Activated CD4-positive, alpha-beta memory T cell treated with anti-CD3 and anti-CD28 coated beads for 36 hours (primary cell): ENCODE measurements around the gene TMEM239. TPM values are rescaled to one million over a fixed set of nuclear protein-coding genes. Genes with fewer than 3 reads are reported as not detected.
A peak's percentile ranks its signal among the peaks of the same experiment; 100 is the strongest.

Source experiments
- CTCF ChIA-PET: fragments of 350-600 bp; sonication (Branson Sonifier 250); formaldehyde crosslinking; loops from one replicate; lab custom pipeline; 2021; ENCODE audit warnings: antibody characterized with exemption, inconsistent platforms; lab: Charles Lee
- POLR2A ChIA-PET: fragments of 350-600 bp; sonication (Branson Sonifier 250); formaldehyde crosslinking; loops from one replicate; lab custom pipeline; 2021; ENCODE audit warnings: antibody characterized with exemption; lab: Charles Lee
- DNase-seq: peaks from one replicate; pipeline ENCODE4 v3.0.0-alpha.2; 2020
- H3K27ac Mint-ChIP-seq: one replicate; pipeline ENCODE4 v1.8.0; 2021; ENCODE audit warnings: mixed read lengths
- H3K27me3 Mint-ChIP-seq: one replicate; pipeline ENCODE4 v1.8.0; 2021; ENCODE audit warnings: mixed read lengths
- H3K36me3 Mint-ChIP-seq: one replicate; pipeline ENCODE4 v1.8.0; 2021; ENCODE audit warnings: mixed read lengths
- H3K4me1 Mint-ChIP-seq: one replicate; pipeline ENCODE4 v1.8.0; 2021; ENCODE audit warnings: low read depth, mixed read lengths
- H3K4me3 Mint-ChIP-seq: one replicate; pipeline ENCODE4 v1.8.0; 2021; ENCODE audit warnings: mild to moderate bottlenecking, mixed read lengths
- H3K9me3 Mint-ChIP-seq: one replicate; pipeline ENCODE4 v1.8.0; 2021; ENCODE audit warnings: mixed read lengths
- intact Hi-C: fragments of 100-400 bp; cut with micrococcal nuclease; formaldehyde crosslinking; loops from one replicate; pipeline ENCODE4 v1.15.1; 2023
- total RNA-seq, 2 experiments: library from RNA; stranded (reverse); gene quantifications; one replicate each; pipeline ENCODE4 v1.2.3, GENCODE V29; 2021

Gene TMEM239
- total RNA-seq, 2 experiments from 2014 or later = not detected

- Mint-ChIP-seq H3K4me1 (peaks cover 3% of the 10 kb centered on the region), H3K4me3 (no peak overlapping the region), H3K27me3 (peaks cover 37% of the 10 kb centered on the region), H3K27ac (no peak overlapping the region), H3K36me3 (peaks cover 5% of the 10 kb centered on the region), H3K9me3 (peaks cover 13% of the 10 kb centered on the region)
- POLR2A ChIA-PET = no interaction called here
- intact Hi-C loops = no loop called here
- CTCF ChIA-PET = interaction anchor here (1.4 kb wide), 1 partner anchor 37 kb away, joined by 3 read pairs; no protein-coding TSS in a partner anchor
- DNase-seq = no peak
Measured at GRCh38 chr20:2815242-2815900, 793 bp upstream of the TMEM239 start.

DNA sequence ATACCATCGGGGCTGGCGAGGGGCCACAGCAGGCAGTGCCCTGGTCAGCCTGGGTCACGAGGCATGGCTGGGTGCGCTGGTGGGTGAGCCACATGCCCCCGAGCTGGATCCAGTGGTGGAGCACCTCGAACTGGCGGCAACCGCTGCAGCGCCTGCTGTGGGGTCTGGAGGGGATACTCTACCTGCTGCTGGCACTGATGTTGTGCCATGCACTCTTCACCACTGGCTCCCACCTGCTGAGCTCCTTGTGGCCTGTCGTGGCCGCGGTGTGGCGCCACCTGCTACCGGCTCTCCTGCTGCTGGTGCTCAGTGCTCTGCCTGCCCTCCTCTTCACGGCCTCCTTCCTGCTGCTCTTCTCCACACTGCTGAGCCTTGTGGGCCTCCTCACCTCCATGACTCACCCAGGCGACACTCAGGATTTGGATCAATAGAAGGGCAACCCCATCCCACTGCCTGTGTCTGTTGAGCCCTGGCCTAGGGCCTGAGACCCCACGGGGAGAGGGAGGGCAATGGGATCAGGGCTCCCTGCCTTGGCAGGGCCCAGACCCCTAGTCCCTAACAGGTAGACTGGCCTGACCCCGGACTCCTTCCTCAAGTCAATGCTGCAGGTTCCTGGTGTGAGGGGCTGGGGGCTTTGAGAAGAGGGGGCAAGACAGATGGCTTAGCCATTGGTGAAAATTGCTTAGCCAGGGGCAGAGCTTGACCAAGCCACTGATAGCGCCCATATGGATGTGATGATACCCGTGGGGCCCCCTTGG, 598 bp downstream of the TMEM239 start:
- POLR2A ChIA-PET = no interaction called here
- Mint-ChIP-seq H3K9me3 (peaks cover 13% of the 10 kb centered on the region), H3K4me3 (no peak overlapping the region), H3K4me1 (peaks cover 7% of the 10 kb centered on the region), H3K27me3 (peaks cover 34% of the 10 kb centered on the region), H3K36me3 (peaks cover 2% of the 10 kb centered on the region), H3K27ac (no peak overlapping the region)
- CTCF ChIA-PET = interaction anchor here (0.6 to 1.1 kb wide), 6 partner anchors 13 to 184 kb away, joined by 3 to 4 read pairs (median 3); no protein-coding TSS in a partner anchor
- intact Hi-C loops = no loop called here
- peak; percentile 48 for DNase-seq

GRCh38 chr20:2817341-2817726, 1.2 kb downstream of the TMEM239 start:
- Mint-ChIP-seq H3K4me3 (no peak overlapping the region), H3K36me3 (peaks cover 2% of the 10 kb centered on the region), H3K4me1 (peaks cover 11% of the 10 kb centered on the region), H3K9me3 (peaks cover 9% of the 10 kb centered on the region), H3K27ac (no peak overlapping the region), H3K27me3 (peaks cover 29% of the 10 kb centered on the region)
- ChIA-PET POLR2A (no interaction called here), CTCF (interaction anchor here (1.0 to 1.1 kb wide), 2 partner anchors 35 to 184 kb away, joined by 3 to 4 read pairs; no protein-coding TSS in a partner anchor)
- no peak for DNase-seq
- intact Hi-C loops = no loop called here

- no peak for DNase-seq
- POLR2A ChIA-PET = no interaction called here
- H3K27me3 Mint-ChIP-seq = peaks cover 24% of the 10 kb centered on the region
- CTCF ChIA-PET = no interaction called here
- no peak overlapping the region for H3K4me3 Mint-ChIP-seq
- peaks cover 11% of the 10 kb centered on the region for H3K4me1 Mint-ChIP-seq
- peak overlapping the region; percentile 14 for H3K27ac Mint-ChIP-seq
- intact Hi-C loops = no loop called here
- H3K9me3 Mint-ChIP-seq = peaks cover 4% of the 10 kb centered on the region
- H3K36me3 Mint-ChIP-seq = peaks cover 2% of the 10 kb centered on the region
Measured at GRCh38 chr20:2817891-2818595, 1.9 kb downstream of the TMEM239 start.

DNA sequence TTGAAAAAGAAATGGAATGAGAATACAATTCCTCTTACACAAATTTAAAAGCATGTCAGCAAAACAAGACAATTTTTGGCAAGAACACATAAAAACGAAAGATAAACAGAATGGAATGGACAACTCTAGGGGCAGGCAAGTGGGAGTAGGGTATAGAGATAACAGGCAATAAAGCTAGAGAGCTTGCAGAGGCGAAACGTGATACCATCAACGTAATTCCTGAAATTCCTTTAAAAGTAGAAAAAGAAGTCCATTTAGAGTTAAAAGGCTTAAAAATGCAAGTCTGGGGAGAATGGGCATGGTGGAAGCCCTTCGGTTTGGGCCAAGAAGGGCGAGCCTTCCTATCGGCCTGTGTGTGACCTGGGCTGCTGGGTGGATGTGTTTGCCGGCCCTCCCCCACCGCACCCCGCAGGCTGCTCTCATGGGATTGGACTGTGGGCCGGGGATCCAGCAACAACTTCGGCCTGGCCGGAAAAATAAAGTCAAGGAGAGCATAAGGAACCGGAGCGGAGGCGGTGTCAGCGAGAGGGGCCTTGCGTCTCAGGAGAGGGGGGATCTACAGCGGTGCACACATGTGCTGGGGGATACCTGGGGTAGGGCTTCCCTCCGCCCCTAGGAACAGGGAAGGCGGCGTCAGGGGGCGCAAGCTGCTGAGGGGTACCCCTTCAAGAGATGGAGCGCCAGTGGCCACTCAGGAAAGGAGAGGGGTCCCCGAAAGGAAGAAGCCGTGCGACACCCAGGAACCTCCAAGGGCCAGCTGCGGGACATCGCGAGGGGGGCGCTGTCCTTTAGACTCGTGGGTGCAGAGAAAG, 4.1 kb downstream of the TMEM239 start:
- intact Hi-C loops = no loop called here
- no peak for DNase-seq
- H3K27ac Mint-ChIP-seq = no peak overlapping the region

DNA sequence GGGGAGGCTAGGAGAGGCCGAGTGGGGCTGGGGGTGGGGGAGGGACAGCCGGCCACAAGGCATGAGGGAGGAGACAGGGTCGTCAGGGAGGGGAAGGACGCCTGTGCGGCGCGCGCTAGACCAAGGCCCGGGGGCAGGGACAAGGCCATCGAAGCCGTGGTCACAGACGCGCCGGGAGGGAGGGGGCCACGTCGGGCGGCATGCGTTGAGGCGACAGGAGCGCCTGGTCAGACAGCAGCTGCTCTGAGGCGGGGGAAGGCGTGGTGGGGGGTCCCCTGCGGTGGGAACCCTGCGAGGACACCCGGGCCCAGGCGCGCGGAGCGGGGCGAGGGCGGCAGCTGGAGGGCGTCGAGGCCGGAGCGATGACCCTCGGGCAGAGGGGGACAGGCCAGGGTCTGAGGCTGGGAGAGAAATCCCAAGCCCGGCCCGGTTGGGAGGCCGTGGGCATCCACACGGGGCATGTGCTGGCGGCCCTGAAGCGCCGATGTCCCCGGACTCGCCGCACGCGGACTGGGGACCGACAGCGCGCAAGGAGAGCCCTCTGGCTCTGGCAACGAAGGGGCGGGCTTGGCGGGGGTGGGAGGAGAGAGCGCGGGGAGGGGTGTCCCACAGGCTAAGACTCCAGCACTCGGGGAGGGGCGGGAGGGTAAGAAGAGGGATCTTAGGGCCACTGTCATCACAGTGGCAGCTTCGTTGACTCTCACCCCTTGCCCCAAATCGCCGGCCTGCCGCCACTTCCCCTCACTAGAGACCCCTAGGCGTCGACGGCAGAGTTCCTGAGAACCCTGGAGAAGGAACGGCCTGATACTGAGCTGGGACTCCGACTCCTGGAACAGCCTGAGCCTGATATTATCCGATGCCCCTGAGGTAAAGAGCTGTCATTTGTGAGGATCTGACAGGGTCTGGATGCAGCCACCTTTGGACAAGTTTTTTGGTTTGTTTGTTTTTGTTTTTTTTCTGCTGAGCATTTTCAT, 5.0 kb downstream of the TMEM239 start:
- Mint-ChIP-seq H3K27me3 (peaks cover 20% of the 10 kb centered on the region), H3K4me1 (peaks cover 17% of the 10 kb centered on the region), H3K36me3 (no peaks in the 10 kb centered on the region), H3K4me3 (no peak overlapping the region), H3K27ac (no peak overlapping the region), H3K9me3 (no peaks in the 10 kb centered on the region)
- DNase-seq = no peak
- intact Hi-C loops = no loop called here
- ChIA-PET POLR2A (no interaction called here), CTCF (interaction anchor here (0.7 to 1.5 kb wide), 3 partner anchors 68 to 396 kb away, joined by 3 to 4 read pairs (median 3); no protein-coding TSS in a partner anchor)

More for the DNA sequence above, 4.1 kb downstream of the TMEM239 start:
- CTCF ChIA-PET = interaction anchor here (0.7 kb wide), 1 partner anchor 107 kb away, joined by 3 read pairs; no protein-coding TSS in a partner anchor
- H3K4me3 Mint-ChIP-seq = no peak overlapping the region
- H3K36me3 Mint-ChIP-seq = no peaks in the 10 kb centered on the region
- peaks cover 20% of the 10 kb centered on the region for H3K27me3 Mint-ChIP-seq
- H3K9me3 Mint-ChIP-seq = no peaks in the 10 kb centered on the region
- POLR2A ChIA-PET = no interaction called here
- H3K4me1 Mint-ChIP-seq = peaks cover 11% of the 10 kb centered on the region

DNA sequence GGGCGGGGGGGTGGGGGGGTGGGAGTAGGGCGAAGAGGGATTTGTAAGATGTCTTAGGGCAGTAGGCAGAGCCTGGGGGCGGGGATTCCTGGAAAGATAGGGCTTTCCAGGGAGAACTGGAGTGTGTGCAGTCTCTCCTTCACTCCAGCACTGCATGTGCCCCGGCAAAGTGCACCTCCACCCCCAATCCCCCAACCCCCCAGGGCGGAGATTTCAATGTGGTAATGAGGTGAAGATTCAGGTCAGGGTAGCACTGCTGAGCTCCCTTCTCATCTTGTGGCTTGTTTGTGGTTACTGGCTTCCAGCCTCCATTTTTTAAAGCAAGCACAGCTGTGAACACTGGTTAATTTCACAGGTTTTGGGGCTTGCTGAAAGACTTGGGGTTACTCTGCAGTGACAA, 5.9 kb downstream of the TMEM239 start:
- Mint-ChIP-seq H3K27me3 (peaks cover 19% of the 10 kb centered on the region), H3K9me3 (no peaks in the 10 kb centered on the region), H3K36me3 (no peaks in the 10 kb centered on the region), H3K27ac (no peak overlapping the region), H3K4me3 (no peak overlapping the region), H3K4me1 (peaks cover 23% of the 10 kb centered on the region)
- DNase-seq = peak; percentile 53
- intact Hi-C loops = no loop called here
- ChIA-PET POLR2A (no interaction called here), CTCF (interaction anchor here (0.7 to 1.5 kb wide), 3 partner anchors 69 to 395 kb away, joined by 3 to 4 read pairs (median 3); no protein-coding TSS in a partner anchor)

GRCh38 chr20:2825761-2826160, 9.6 kb downstream of the TMEM239 start:
- Mint-ChIP-seq H3K27ac (no peak overlapping the region), H3K36me3 (no peaks in the 10 kb centered on the region), H3K4me1 (peaks cover 20% of the 10 kb centered on the region), H3K9me3 (no peaks in the 10 kb centered on the region), H3K27me3 (peaks cover 8% of the 10 kb centered on the region), H3K4me3 (no peak overlapping the region)
- CTCF ChIA-PET = interaction anchor here (0.6 kb wide), 1 partner anchor 229 kb away, joined by 4 read pairs; no protein-coding TSS in a partner anchor
- no peak for DNase-seq
- intact Hi-C loops = no loop called here
- POLR2A ChIA-PET = no interaction called here

DNA sequence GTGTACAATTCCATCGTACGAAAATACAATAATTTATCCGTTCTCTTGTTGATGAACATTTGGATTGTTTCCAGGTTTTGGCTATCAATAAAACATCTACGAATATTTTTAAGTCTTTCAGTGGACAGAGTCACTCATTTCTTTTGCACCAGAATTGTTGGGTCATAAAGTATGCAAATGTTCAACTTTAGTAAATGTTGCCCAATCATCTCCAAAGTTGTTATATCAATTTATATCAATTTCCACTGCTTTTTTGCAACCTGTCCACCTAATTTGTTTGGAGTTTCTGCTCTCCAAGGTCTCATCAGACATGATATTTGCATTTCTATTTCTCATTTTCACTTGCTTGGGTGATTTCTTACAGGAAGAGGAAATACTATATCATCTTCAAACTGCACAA, 10.5 kb downstream of the TMEM239 start:
- intact Hi-C loops = no loop called here
- CTCF ChIA-PET = no interaction called here

DNA sequence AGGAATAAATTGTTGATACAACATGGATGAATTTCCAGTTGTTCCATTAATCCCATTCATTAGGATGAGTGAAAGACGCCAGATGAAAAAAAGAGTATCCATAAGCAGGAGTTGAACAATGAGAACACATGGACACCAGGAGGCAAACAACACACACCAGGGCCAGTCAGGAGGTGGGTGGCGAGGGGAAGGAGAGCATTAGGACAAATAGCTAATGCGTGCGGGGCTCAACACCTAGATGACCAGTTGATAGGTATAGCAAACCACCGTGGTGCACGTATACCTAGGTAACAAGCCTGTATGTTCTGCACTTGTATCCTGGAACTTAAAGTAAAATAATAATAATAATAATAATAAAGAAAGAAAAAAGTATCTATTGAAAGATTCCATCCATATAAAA, 13.2 kb downstream of the TMEM239 start:
- peaks cover 18% of the 10 kb centered on the region for H3K4me1 Mint-ChIP-seq
- intact Hi-C loops = no loop called here
- H3K27me3 Mint-ChIP-seq = peaks cover 3% of the 10 kb centered on the region

More for the DNA sequence above, 10.5 kb downstream of the TMEM239 start:
- Mint-ChIP-seq H3K36me3 (no peaks in the 10 kb centered on the region), H3K9me3 (no peaks in the 10 kb centered on the region), H3K4me3 (no peak overlapping the region), H3K27ac (no peak overlapping the region), H3K27me3 (peaks cover 5% of the 10 kb centered on the region), H3K4me1 (peaks cover 18% of the 10 kb centered on the region)
- no peak for DNase-seq
- POLR2A ChIA-PET = no interaction called here

More for the DNA sequence above, 13.2 kb downstream of the TMEM239 start:
- no peak overlapping the region for H3K4me3 Mint-ChIP-seq
- no peak overlapping the region for H3K27ac Mint-ChIP-seq
- ChIA-PET POLR2A (no interaction called here), CTCF (interaction anchor here (1.1 kb wide), 1 partner anchor 13 kb away, joined by 3 read pairs; the partner anchor contains the start of gene TMEM239)
- peaks cover 1% of the 10 kb centered on the region for H3K36me3 Mint-ChIP-seq
- no peak for DNase-seq
- no peaks in the 10 kb centered on the region for H3K9me3 Mint-ChIP-seq
